IMR-90 (cell line): Measurements from ENCODE around the gene TEAD1.

Experiments used
- CEBPB ChIP-seq: IDR thresholded peaks from 2 replicates; pipeline ENCODE4 v1.6.1; 2012; ENCODE audit warnings: low read depth, low read length, improper control_type of control experiment
- POLR2A ChIP-seq: IDR thresholded peaks from 2 replicates; pipeline ENCODE4 v1.6.1; 2012; ENCODE audit warnings: mild to moderate bottlenecking, low read depth, low read length

GRCh38 chr11:12993626-12994025, 319.4 kb downstream of the TEAD1 start:
- TF ChIP-seq CEBPB: no peak
- no peak for TF ChIP-seq POLR2A
